Measurements from ENCODE around the gene GJA4.

The GJA4 gene

DNA sequence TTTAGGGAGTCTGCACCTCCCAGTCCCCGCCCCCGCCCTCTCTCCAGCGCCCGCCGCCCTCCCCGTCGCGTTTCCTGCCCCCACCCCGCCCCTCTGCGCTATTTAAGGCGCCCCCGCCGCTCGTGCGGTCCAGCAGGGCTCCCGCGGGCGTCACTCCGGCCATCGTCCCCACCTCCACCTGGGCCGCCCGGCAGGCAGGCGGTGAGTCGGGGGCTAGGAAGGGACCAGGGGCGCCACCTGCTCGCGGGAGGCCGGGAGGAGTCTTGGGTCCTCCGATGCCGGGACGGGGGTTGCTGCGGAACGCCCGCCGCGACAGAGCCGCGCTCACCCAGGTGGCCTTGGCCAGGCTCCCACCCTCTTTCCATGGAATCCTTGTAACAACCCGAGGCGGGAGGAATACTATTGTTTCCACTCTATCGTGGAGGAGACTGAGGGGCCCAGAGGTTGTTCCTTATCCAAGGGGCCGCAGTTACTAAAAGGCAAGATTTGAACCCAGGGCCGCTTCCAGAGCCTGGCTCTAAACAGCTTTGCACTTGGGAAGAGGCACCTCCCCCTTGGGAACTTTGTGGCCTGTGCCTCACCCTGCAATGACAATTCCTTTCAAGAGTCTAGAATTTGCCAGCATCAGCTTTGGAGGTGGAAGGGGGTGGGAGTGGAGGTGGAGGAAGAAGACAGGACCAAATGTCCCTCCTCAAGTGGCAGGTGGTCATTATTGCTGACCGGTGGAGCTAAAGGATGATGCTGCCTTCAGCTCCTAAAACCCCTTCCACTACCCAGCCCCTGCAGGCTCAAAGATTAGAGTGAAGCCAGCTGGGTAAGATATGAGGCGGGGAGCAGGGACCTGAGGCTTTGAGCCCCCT, at the start of gene GJA4:
Gene GJA4, plus strand, starts transcription at position 132 of the 860 bp plus-strand sequence. CDS start 1,215 bp downstream, outside the sequence.
- DNase-seq (ENCODE audit: extremely low read depth in 1 of 2, low read depth in 1 of 2), result no peak

DNA sequence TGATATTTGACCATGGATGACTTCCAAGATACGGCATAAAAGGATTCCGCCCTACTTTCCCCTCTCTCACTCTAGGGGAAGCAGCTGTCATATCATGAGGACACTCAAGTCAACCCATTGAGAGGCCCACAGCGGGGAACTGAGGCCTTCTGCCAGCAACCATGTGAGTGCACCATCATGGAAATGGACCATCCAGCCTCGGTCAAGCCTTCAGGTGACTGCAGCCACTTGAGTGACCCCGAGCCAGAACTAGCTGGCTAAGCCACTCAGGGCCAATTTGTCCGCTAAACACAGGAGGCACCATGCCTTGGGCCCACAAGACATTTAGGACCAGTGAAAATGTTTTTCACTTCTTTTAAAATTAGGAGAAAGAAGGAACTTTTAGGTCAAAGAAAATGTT, 49.0 kb upstream of the GJA4 start:
- no peak for DNase-seq (ENCODE audit: extremely low read depth in 1 of 2, low read depth in 1 of 2)

DNA sequence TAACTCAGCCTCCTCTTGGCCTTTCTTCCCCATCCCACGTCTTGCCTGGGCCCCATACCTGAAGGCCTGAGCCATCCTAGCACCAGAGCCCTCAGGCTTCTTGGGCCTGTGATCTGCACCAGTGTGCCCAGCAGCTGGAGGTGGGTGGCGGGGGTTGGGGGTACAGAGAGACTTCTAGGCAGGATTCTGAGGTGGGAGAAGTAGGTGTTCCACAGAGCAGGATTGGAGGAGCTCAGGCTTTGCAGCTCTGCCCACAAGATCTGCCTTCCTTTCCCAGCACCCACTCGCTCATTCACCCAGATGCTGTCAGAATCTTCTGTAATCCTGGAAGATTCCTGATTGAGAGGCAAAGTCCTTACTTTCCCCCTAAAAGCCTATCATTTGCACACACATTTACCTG, 47.9 kb upstream of the GJA4 start:
- no peak for DNase-seq (ENCODE audit: extremely low read depth in 1 of 2, low read depth in 1 of 2)

DNA sequence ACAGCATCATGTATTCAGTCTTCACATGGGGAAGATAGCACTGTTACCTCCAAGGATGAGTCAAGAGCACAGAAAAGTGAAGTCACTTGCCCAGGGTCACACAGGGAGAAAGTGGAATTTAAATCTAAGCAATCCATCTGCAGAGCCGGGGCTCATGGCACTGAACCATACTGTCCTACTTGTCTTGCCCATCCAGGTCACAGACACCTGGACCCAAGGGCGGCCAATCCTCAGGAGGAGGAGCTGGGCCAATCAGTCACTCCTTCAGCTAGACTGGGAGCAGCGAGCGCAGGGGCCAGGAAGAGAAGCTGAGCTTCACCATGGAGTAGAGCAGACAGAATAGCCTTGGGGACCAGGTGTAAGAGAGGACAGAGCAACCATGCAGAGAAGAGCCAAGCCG, 47.1 kb upstream of the GJA4 start:
- DNase-seq (ENCODE audit: extremely low read depth in 1 of 2, low read depth in 1 of 2), result no peak

DNA sequence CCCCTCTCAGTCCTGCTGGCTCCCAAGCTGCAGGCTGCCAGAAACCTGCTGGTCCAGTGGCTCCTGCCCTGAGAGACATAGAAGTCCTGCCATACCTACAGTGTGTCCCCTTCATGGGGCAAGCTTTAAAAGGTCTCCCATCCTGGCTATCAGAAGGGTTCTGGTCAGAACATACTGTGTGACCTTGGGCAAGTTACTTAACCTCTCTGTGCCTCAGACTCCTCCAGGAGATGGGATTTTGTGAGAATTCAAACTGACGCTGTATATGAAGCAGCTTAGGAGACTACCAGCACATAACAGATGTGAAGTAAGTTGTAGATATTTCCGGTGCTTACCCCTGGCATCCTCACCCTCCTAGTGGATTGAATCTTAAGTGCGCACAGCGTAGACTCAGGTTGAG, 46.7 kb upstream of the GJA4 start:
- DNase-seq (ENCODE audit: extremely low read depth in 1 of 2, low read depth in 1 of 2), result no peak

DNA sequence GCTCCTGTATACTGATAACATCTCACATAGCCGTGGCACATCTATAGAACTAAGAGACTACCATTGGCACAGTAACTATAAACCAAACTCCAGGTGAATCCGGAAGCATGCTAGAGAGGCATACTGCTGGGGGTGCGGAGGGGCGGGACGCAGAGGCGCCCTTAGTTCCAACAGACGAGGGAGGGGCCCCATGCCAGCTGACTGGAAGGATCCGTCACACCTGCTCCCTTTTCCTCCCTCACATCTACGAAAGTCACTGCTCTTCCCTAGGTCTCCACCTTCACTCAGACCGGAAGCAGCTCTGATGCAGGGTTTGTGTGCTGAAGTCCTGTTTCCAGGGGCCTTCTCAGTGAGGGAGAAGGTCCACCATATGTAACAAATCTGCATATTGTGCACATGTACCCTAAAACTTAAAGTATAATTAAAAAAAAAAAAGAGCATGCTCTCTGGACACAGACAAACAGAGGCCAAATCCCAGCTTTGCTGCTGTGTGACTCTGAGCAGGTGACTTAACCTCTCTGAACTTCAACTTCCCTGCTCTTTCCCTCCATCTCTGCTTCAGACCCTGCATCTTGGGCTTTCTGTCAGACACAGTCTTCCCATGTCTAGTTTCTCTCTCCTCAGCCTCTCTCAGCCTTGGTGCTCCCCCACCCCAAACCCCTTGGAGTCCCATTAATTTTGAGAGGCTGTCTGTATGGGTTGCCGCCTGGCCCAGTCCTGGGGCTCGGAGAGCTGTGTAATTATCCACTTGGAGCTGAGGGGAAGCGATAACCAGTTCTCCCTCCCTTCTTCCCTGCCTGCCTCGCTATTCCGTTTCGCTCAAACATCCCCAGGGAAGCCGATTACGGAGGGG, 45.8 kb upstream of the GJA4 start:
- DNase-seq (ENCODE audit: extremely low read depth in 1 of 2, low read depth in 1 of 2), result no peak

DNA sequence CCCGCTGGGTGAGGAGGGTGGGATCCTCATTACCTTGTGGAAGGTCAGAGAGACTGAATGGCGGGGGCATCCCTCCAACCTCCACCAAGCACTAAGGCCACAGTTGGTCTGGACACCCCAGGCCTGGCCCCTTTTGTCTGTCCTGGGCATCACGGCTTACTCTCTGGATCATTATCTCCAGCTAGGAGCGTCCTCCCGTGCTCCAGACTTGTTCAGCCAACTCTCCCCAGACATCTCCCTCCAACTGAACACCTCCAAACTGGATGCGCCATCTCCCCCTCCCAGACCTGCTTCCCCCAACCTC, 45.2 kb upstream of the GJA4 start:
- no peak for DNase-seq (ENCODE audit: extremely low read depth in 1 of 2, low read depth in 1 of 2)

DNA sequence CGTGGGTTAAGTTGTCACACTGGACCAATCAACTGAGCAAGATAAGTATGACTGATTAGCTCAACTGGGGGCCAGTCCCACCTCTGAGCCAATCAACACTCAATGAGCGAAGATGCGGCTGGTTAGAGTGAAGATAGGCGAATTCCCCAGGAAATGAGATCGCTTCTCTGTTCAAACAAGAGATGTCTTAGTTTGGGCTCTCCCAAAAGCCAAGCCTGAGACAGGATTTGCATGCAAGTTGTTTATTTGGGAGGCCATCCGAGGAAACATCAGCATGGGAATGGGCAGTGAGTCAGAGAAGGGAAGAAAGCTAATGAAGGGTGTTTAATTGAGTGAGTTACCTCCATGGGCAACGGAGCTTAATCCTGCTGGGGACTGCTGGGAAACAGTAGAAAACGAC, 42.8 kb upstream of the GJA4 start:
- no peak for DNase-seq (ENCODE audit: extremely low read depth in 1 of 2, low read depth in 1 of 2)

DNA sequence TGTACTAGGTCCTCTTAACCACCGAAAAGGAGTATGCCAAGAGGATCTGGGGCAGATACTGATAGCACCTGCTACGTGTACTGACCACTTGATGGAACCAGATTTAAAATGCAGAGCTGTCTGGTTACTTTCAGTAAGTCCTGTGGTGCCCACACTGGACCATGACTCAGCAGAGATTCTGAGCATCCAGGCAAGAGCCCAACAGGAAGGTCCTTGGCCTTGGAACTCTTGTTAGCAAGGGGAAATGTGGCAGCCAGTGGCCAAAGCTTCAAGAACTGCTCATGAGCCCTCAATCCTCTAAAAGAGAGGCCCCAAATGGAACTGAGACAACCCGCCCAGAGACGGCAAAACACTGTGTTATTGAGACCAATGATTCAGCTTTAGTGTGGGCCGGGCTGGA, 42.2 kb upstream of the GJA4 start:
- no peak for DNase-seq (ENCODE audit: extremely low read depth in 1 of 2, low read depth in 1 of 2)

DNA sequence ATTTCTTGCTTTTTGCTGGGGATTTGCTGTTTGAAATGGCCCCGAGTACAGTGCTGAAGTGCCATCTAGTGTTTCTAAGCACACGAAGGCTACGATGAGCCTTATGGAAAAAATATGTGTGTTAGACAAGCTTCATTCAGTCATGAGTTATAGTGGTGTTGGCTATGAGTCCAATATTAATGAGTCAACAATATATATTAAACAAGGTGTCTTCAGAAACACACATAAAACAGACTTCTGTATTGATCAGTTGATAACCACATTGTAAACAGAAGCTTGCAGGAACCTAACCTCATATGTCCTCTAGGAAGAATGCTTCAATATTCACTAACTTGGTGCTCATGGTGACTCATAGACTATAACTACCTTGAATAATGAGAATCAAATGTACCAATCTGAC, 39.6 kb upstream of the GJA4 start:
- DNase-seq (ENCODE audit: extremely low read depth in 1 of 2, low read depth in 1 of 2), result no peak

DNA sequence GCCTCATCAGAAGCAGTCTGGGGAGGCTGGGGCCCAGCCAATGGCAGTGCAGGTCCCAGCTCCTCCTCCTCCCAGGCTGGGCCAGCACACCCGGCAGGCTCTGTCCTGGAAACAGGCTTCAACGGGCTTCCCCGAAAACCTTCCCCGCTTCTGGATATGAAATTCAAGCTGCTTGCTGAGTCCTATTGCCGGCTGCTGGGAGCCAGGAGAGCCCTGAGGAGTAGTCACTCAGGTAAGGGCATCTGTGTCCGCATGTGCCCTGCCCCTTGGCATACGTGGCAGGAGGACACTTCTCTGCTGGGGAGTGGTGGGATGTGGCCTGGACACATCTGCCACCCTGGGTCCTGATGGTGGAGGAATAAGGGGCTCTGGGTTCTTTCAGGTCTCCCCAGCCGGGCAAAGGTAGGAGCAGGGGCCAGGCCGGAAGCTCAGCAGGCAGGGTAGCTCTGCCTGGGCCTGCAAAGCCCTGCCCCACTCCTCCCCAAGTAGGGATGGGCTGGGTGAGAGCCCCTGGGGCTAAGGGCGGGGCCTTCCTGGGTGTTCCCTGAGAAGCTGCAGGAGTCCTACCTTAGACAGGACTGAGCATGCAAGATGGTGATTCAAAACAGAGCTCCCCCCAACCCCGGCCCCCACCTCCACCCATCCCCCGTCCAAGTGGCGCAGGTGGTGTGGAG, 37.7 kb upstream of the GJA4 start, which contains the start of gene GJB5:
Gene GJB5, plus strand, starts transcription at position 84 of the 674 bp plus-strand sequence. CDS start 2,284 bp downstream, outside the sequence.
- DNase-seq (ENCODE audit: extremely low read depth in 1 of 2, low read depth in 1 of 2), result no peak

DNA sequence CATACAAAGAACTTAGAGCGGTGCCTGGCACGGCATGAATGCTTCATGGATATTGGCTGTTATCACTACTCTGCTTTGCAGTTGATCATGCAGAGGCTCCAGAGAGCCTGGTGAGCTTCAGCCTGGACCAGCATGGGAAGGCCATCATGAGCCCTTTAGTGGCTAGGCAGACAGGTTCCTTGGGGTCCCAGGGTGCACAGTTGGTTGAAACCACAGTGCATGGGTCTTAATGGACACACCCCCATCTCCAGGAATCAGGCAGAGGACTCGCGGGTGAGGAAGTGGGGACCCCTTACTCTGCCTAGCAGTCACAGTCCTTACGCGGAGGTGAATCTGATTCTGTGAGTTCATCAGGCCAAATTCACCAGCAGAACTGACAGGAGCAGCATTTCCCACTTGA, 36.8 kb upstream of the GJA4 start:
- DNase-seq (ENCODE audit: extremely low read depth in 1 of 2, low read depth in 1 of 2), result no peak

DNA sequence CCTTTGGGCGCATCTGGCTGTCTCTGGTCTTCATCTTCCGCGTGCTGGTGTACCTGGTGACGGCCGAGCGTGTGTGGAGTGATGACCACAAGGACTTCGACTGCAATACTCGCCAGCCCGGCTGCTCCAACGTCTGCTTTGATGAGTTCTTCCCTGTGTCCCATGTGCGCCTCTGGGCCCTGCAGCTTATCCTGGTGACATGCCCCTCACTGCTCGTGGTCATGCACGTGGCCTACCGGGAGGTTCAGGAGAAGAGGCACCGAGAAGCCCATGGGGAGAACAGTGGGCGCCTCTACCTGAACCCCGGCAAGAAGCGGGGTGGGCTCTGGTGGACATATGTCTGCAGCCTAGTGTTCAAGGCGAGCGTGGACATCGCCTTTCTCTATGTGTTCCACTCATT, 35.4 kb upstream of the GJA4 start:
- no peak for DNase-seq (ENCODE audit: extremely low read depth in 1 of 2, low read depth in 1 of 2)

DNA sequence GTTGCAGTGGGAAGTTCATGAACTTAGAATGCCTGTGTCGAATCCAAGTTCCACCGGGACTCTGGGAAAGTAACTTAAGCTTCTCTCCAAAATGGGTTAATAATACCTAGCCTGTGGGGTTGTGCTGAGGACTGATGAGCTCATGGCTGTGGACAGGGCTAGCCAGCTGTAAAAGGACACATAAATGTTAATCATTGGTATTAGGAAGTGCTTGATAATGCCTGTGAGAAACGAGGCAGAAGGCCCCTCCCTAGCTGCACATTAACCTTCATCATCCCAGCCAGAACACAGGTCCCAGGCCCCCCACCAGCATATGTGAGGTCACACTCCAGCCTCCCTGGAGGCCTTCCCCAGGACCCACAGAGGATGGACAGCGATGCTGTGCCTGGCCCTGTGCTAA, 34.0 kb upstream of the GJA4 start:
- no peak for DNase-seq (ENCODE audit: extremely low read depth in 1 of 2, low read depth in 1 of 2)

DNA sequence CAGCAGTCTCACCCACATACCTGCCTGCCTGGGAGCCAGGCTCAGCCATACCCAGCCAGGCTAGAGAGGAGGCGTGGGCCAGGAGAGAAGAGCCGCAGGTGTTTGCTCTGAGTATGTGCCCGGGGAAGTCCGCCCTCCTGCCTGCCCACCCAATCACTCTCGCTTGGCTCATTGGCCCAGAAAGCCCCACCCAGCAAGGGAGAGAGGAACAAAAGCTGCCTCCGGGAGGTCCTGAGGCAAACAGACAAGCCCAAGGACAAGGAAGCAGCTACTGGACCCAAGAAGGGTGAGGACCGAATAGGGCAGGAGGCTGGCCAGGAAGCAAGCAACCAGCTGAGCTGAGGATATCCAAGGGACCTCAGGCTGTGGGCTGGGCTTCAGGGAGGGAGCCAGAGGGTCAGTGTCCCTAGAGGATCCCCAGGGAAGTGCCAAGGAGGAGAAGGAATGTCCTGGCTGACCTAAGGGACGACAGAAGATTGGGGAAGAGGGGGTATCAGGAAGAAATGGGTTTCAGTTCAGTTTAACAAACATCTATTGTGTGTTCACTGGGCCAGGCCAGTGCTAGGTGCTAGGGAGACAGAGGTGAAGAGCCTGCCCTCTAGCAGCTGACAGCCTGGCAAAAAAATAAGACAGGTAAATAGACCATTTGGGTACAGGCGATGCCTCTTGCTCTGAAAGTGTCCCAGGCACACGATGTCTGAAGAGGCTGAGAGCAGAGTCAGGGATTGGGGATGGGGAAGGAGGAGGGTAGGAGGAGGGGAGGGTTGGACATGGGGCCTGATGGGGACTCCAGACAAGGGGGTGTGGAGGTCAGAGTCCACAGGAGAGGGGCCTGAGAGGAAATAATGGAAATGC, 33.1 kb upstream of the GJA4 start, which contains the start of gene GJB4:
Gene GJB4, plus strand, starts transcription at position 238 of the 855 bp plus-strand sequence. CDS start 1,515 bp downstream, outside the sequence.
- no peak for DNase-seq (ENCODE audit: extremely low read depth in 1 of 2, low read depth in 1 of 2)

DNA sequence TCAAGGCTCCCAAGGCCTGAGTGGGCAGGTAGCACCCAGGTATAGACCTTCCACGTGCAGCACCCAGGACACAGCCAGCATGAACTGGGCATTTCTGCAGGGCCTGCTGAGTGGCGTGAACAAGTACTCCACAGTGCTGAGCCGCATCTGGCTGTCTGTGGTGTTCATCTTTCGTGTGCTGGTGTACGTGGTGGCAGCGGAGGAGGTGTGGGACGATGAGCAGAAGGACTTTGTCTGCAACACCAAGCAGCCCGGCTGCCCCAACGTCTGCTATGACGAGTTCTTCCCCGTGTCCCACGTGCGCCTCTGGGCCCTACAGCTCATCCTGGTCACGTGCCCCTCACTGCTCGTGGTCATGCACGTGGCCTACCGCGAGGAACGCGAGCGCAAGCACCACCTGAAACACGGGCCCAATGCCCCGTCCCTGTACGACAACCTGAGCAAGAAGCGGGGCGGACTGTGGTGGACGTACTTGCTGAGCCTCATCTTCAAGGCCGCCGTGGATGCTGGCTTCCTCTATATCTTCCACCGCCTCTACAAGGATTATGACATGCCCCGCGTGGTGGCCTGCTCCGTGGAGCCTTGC, 31.5 kb upstream of the GJA4 start:
- DNase-seq (ENCODE audit: extremely low read depth in 1 of 2, low read depth in 1 of 2), result no peak

DNA sequence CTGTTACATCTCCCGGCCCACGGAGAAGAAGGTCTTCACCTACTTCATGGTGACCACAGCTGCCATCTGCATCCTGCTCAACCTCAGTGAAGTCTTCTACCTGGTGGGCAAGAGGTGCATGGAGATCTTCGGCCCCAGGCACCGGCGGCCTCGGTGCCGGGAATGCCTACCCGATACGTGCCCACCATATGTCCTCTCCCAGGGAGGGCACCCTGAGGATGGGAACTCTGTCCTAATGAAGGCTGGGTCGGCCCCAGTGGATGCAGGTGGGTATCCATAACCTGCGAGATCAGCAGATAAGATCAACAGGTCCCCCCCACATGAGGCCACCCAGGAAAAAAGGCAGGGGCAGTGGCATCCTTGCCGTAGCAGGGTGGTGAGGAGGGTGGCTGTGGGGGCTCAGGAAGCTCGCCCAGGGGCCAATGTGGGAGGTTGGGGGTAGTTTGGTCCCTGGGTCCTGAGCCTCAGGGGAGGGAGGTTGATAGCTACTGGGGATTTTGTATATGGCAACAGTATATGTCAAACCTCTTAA, 31.0 kb upstream of the GJA4 start:
- no peak for DNase-seq (ENCODE audit: extremely low read depth in 1 of 2, low read depth in 1 of 2)

DNA sequence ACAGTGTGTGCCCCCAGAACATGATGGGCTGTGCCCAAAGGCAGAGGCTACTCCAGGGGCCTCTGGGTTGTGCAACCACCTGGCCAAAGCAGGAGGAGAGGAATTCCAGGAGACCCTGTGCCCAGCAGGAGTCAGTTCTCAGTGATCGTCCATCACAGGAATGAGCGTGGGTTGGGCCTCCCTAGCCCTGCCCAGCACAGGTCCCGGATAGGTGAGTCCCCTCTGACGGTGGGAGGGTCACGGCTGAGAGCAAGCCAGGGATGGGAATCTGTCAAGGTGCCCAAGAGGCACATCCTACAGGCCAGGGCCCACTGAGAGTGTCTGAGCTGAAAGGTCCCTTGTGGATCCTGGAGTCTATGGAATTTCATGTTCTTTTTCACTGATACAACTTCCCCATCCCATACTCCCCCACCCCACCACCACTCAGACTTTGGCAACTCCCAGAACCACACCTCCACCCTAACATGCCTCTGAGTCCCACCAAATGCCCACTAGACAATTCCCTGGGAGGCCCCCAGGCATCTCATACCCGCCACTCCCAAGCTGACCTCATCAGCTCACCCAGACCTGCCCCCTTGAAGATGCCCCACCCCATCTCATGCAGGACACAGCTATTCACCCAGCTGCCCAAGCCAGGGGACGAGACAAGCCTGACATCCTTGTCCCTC, 30.2 kb upstream of the GJA4 start:
- DNase-seq (ENCODE audit: extremely low read depth in 1 of 2, low read depth in 1 of 2), result no peak

DNA sequence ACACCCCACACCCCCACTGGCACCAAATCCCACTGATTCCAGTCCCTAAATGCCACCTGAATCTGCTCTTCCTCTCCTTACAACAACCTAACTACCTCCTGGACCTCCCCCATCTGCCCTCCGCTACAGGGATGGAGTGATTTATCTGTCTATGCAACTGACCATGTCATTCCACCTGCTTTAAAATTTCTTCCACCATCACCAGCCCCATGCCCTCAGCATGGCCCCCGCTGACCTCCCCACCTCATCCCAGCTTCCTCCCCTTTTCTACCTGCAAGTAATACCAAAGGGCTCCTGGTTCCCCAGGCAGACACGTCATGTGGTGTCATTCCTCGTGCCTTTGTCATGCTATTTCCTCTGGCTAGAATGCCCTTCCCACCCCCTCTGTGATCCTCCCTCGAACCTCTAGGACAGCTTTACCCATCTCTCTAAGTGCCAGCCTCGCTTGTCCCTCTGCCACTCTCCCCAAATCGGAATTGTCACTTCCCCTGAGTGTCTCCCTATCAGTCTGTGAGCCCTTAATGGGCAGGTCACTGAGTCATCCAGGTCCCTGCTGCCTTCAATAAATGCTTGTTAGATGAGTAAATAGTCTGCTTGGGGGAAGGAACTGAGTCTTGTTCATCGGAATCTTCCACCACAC, 29.5 kb upstream of the GJA4 start:
- no peak for DNase-seq (ENCODE audit: extremely low read depth in 1 of 2, low read depth in 1 of 2)

All from activated CD8-positive, alpha-beta memory T cell treated with anti-CD3 and anti-CD28 coated beads for 1 hour (primary cell).